NCI-H446 treated with DMSO at 0.1 percent for 48 hours (cell line): Measurements from ENCODE around the gene DNAH14.

Experiments used
- DNase-seq: peaks from one replicate; lab custom pipeline; 2025; lab: John Stamatoyannopoulos, UW

DNAH14 gene

DNA sequence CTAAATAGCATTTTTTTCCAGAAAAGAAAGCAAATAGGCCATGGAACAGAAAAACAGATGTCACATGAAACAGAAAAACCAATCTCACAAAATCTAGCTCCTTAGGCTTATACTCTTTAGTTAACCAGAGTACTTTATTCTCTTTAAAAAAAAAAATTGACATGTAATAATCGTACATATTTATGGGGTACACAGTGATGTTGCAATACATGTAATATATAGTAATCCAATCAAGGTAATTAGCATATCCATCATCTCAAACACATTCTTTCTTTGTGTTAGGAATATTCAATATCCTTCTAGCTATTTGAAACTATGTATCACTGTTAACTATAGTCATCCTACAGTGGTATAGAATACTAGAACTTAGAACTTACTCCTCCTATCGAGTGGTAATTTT, 478.3 kb downstream of the DNAH14 start:
- no peak for DNase-seq

DNA sequence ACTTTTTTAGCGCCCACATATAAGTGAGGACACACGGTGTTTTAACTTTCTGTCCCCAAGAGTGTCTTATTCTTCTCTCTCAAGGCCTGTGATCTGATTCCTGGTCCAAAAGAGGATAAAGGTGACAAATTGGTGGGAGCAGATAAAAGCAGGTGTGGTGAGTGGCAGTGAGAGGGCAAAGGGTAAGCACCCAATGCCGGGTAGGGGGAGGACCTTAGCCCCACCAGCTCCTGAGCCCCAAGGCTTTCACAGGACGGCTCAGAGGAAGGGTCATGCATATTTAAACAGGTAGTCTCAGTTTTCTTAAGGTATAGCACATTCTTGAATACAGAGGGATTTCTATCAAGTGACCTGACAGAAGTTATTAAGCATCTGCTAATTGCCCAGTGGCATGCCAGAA, 478.8 kb downstream of the DNAH14 start:
- DNase-seq = no peak

DNA sequence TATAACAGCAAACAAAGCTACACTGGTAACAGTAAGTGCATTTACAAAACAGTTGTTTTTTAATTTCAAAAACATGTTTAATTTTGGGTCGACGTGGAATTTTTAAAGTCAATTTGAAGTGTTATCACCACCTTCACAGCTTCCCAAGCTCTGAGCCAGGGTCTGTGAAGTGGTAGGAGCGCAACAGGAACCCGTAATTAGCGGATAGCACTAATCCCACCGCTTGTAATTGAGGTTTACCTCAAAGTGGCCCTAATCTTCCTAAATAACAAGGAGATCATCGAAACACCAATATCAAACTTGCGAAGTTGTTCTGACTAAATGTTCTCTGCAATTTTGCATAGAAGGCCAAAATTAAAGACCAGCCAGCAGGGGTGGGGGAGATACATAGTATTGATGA, 479.6 kb downstream of the DNAH14 start:
- DNase-seq = no peak

DNA sequence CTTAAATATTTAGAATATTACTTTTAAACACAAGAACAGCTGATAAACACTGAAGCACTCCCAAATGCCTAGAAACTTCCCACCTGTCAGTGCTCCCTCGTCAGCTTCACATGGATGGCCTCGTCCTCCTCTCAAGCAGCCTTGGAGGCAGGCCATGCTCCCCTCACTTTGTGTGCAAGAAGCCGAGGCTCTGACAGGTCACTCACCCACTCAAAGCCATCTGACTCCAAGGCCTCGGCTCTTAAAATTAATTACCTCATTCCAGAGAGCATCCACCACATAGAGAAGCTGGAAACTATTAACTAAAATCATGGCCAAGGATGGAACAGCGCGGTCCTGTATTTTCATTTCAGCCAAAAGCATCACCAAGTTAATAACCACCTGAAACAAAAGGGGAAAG, 480.6 kb downstream of the DNAH14 start:
- no peak for DNase-seq

DNA sequence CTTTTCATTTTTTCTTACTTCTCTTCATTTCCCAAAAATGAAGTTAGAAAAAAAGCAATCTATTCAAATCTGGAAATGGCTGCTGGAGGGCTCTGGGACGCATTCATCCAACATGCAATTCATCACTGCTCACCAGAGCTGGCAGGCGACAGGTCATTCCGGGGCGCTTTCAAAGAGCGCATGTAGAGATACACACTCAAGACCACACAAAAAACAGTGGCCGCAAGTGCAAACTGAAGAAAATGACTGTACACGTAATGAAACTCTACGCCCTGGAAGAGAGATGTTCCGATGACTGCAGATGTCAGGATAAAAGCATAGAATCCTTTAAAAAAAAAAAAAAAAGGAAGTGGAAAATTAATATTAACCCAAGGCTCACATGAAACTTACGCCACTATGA, 482.8 kb downstream of the DNAH14 start:
- no peak for DNase-seq

DNA sequence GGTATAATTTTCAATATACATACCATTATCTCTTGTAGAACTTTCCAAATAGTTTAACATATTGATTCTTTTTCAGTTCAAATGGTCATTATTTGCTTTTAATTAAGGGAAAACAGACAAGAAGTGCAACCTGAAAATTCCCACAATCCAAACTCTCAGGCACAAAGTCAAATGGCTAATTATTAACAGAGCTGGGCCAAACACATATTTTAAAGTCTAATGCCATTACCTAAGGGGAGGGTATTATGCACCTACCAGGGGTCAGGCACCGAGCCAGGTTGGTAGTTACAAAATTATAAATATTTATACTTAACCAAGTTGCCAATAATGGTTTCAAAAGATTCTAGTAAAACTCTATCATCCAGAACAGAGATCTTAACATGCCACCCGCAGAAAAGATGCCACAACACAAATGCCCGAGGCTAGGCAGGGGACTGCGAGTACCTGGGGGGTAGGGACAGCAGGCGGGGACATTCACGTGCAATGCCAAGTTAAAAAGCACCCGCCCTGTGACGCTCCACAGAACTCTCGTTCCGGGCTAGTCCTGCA, 483.4 kb downstream of the DNAH14 start:
- no peak for DNase-seq

DNA sequence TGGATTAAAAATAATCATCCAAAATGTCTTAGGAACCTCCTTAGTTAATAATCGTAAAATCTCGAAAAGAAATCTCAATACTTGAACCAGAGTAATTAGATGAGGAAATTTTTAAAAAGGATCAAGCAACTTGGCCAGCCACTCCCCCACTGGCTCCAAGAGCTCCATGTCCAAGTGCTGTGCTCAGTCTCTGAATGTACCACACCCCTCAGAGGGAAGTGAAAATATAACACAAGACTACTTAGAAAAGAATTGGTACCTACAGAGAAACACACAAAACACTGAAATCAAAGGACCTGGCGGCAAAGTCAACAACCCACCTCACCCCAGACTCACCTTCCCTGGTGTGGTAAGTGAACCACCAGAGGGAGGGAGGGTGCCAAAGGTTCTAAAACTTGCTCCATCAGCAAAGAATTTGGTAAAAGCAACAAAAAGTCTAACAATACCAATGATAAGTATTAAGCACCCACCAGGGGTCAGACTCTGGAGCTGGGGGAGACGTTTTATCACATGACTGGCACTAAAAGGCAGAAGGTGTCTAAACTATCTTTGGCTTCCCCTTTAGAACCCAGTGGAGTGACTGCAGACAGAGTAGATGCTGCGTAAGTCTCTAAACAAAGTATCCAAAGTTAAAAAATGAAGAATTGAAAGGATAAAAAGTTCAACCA, 484.4 kb downstream of the DNAH14 start:
- no peak for DNase-seq

DNA sequence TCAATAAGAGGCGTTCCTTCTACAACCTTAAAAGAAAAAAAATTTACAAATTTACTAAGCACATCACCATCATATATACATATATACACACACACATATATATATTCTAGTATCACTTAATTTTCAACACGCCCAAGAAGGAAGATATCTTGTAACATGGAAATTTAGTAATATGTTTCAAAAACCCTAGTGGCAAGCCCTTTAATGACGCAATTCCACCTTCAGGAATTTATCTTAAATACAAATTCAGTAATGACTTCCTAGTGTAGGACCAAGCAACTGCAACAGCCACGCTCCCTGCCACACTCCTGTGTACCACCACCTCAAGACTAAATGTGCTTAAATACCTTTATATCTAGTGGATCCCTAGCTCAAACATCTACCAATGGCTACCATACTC, 485.8 kb downstream of the DNAH14 start:
- no peak for DNase-seq

DNA sequence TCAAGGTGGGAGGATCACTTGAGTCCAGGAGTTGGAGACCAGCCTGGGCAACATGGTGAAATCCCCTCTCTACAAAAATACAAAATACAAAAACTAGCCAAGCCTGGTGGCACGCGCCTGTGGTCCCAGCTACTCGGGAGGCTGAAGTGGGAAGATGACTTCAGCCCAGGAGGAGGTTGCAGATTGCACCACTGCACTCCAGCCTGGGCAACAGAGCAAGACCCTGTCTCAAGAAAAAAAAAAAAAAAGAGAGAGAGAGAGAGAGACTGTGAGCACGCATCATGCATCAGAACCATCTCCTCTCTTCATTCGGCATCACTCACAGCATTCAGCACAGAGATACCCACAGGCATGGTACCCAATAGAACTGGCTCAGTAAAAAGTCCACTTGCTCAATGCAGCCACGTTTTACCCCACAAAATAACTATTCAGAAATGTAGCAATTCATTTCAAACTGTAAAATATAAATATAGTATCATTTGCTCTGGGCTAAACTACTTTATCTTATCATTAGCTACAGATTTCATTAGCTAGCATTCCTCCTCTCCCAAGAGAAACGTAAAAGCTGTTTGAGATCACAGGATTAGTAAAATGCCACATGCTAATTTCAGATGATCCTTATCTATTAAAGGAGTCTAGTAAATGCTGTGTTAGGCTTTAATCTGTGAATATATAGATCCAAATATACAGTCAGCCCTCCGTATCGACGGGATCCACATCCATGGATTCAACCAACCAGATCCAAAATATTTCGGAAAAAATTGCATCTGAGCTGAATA, 486.7 kb downstream of the DNAH14 start:
- DNase-seq = no peak

DNA sequence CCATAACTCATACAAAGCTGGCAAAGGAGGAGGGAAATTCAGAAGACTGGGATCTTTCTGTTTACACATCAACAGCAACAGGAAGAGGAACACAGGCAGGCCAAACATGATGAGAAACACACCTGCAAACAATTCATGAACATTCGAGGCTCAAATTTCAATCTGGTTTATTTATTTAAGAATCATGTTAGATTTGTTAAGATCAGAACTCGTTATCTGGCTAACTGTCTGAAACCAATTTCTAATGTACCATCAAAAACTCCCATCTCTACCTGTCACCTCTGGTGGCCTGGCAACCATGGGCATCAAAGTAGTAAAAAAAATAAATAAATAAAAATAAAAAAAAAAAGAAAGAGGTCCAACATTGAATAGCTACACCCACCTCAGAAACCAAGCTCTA, 488.6 kb downstream of the DNAH14 start:
- DNase-seq = no peak

DNA sequence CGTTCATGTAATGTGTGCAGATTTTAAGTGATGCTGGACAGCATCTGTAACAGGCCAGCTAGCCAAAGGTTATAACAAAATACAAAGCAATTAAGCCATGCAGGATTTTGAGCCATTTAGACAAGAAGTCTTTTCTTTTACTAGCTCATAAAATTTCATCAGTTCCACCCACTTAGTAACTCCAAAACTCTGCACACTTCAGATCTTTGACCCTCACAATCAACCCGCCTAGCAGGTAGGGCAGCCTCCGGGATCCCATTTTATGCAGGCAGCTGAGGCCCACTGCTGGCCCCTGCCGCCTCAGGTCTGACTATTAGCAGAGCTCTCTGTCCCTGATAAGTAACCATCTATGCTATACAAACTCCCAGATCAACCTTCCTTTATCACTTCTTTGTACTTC, 489.1 kb downstream of the DNAH14 start:
- no peak for DNase-seq

DNA sequence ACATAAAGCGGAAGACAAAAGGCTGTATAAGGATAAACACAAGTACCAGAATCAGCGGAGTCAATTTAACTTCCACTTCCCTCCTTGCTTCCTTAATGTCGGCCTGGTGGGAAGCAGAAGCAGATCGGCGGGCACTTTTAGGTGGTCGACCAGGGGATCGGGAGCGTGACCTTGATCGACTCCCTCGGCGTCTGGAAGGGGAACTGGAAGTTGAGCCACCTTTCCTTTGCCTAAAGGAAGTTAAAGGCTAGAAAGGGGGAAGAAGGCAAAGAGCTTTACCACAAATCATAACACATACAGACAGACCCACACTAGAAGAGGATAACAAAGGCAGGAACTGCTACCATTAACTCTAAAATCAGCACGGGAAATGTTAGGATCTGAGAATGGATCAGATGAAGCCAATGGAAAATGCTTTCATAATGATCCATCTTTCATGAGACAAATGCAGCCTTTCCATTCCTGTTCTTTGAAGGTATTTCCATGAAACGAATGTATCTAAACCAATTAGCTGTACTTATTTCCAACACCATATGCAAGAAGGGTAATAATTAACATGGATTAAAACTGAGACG, 492.6 kb downstream of the DNAH14 start:
- no peak for DNase-seq

DNA sequence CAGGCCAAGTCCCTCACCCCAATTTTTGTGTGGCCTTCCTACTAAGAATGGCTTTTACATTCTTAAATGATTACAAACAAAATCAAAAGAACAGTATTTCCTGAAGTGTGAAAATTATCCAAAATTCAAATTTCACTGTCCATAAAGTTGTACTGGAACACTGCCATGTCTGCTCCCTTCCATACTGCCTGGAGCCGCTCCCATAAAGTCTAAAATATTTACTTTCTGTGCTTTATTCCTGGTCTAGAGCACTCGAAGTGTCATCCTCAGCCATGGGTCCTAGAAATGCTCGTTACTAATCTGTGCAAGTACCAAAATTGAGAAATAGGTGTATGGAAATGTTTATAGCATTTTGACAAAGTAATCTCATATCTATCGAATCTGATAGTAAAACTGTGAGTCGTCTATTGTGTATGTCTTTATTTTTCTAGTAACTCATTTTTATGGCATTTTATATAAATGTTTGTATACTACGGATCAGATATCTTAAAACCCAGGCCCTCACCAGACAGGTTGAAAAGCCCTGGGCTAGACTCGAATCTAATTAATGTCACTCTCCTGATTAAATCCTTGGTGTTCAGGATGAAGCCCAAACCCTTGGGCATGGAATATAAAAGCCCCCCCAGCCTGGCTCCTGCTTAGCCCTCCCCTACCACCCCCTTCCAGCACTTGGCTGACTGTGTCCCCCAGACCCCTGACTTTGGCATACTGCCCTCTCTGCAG, 493.5 kb downstream of the DNAH14 start:
- DNase-seq = no peak

DNA sequence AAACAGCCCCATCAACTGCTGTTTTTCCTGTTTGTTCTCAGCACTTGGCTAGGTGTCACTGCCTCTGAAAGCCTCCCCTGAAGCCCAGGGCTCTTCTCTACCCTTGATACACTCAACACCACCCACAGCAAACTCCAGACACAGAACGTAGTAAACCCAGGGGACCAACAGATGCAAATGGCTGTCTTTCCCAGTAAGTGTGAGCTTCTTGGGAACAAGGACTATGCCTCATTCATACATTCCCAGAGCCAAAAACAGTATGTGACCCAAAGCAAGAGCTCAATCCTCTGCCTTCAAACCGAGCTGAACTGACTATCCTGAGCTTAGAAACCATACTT, 494.0 kb downstream of the DNAH14 start:
- DNase-seq = no peak

DNA sequence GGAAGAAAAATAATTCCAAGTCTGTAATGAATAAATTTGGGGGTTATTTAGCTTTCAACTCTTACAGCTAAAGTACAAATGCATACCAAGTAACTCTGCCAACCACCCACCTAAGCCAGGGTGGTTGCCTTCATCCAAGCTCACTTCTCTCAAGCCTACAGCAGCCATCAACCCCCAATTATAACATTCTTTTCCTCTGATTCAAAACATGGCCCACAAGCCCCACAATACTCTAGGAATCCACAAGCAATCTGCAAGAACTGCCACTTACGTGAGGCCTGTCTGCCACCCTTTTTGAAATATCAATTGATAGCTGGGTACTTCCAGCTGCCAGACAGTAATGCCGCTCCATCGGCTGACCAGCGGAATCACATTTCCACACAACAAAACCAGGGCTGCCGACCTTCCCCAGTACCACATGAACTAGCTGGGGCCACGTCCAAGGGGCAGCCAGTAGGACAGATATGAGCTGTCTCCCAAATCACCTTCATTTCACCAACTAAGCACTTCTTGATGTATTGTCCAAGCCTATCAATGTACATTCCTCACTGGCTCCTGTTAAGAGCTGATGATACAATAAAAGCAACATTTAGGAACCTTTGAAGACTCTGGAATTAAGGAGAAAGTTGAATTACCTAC, 495.2 kb downstream of the DNAH14 start:
- no peak for DNase-seq

DNA sequence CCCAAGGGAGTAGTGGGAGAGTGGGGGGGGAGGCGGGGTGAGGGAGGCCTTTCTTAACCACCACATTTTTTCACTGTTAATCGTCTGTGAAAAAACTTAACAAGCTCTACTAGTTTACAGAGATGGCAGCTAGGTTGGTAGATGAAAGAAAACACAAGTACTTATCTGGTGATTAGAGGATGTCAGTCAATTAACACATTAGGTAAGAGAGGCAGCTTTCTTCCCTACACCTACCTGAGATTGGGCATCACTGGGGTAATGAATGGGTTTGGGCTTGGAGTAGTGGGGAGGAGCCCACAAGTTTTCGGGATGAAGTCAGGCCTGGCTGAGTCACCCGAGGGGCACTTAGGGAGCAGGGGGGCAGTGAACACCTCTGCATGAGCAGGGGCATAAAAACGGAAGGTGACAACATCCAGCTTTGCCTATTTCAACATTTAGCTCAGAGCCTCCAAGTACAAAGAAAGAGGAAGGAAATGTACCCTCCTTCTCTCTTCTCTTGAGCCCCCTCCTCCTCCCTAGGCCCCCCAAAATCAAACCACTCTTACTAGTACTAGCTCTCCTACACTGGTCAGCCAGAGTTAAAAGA, 495.8 kb downstream of the DNAH14 start:
- DNase-seq = no peak

DNA sequence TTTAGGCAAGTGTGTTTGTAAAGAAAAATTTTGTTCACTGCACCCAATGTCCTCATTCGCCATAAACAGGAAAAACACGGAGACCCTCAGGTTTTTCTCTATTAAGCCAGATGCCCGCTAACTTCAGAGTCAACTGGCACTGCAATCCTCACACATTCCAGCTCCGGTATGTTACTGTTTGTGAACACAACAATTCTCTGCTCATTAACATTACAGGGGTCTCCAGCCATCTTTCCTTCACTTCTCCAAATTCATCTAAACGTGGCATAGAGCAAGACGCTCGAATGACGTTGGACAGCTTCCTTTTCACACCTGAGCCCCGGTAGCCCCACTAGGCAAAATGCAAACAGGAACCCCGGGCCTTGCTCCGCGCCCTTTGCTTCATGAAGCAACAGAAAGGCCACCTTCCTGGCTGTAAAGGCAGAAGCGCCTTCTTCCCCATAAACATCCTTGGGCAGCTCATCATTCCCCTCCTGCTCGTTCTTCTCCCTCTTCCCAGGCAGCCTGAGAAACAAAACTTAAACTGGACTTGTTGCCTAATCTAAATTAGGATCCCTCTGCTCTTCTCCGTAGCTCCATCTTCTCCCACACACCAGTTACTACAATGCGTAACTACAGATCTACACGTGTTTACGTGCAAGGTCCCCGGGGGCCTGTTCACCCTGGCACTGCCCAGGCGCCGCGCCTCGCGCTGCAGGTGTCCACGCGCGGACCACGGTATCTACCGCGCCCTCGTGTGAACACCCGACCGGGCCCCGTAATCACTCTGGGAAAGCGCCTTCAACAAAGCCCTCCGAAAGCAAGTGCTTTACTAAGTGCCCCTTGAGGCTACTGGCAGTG, 497.1 kb downstream of the DNAH14 start:
- no peak for DNase-seq

DNA sequence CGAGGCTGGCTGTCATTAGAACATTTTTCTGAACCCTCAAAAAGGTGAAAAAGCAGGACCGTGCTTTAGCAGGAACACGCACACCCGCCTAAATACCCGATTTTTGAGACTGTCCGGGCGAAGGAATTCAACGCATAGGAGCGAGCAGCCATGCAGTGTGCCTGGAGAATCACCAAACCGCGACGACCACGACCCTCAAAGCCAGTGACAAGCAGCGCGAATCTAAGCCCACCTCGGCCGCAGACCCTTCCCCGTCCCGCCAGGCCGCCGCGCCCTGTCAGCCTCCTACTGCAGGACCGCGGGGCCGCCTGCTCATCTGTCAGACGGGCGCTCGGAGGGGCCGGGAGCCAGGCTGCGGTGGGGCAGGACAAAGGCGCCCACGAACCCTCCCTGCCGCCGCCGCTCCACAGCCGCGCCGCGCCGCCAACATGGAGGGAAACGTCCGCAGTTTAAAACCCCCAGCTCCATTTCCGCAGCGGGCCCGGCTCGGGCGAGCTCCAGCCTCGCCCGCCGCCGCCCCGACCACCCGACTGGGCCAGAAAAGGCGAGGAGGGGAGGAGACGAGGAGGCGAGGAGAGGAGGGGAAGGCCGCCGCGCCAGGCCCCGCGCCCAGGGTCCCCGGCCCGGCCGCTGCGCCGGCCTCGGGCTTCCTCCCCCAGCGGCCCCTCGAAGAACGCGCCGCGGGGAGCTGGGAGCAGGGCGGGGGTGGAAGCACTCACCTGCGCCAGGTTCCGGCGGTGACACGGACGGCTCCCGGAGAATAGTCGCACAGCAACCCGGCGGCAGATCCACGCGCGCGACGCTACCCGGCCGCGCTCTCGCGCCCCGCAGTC, 498.0 kb downstream of the DNAH14 start, which contains the start of gene LBR:
TSS of gene LBR (minus strand) at position 804 of the 833 bp plus-strand sequence. CDS start 3,963 bp downstream, outside the sequence.
- no peak for DNase-seq

DNA sequence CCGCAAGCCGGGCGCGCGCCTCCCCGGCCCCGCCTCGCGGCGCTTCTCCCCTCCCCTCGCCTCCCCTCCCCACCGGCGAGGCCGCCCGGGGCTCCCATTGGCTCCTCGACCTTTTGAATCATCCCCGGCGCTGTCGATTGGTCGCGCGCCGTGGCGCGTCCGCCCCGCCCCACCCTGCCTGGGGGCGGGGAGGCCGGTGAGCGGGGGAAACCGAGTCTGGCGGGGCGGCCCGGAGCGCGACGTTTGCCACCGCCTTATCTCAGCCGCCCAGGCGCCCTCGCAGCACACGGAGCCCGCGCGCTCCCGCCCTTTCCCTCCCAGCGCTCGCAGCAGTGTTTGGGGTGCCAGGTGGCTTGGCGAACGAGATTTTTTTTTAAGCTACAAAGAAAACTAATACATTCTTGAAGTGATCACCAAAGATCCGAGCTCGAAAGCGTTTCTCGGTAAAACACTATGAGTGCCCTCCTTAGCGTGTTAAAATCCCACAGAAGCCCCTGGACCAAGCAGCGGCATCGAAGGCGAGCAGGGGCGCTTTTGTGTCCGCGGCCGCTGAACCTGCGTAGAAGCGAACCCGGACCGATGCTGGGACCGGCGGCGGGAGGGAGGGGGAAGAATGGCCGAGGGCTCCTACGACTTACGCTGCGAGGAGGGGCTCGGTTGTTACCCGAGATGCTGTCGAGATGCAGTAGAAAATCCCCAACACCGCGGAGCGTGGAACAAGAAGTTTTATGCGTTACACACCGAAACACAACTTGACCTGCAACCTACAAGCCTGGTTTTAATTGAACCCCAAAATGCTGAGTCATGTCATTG, 498.8 kb downstream of the DNAH14 start:
- peak; percentile 83 for DNase-seq
